NT2/D1 (cell line): Measurements from ENCODE around the gene SARNP.

Source experiments
- DNase-seq: peaks from one replicate; pipeline ENCODE4 v3.0.0-alpha.2; 2011; ENCODE audit warnings: low read depth, low spot score
- H3K27me3 ChIP-seq: 2 replicates; pipeline ENCODE4 v1.6.0; 2011; ENCODE audit warnings: mild to moderate bottlenecking; ENCODE audit not compliant: insufficient read length, insufficient read depth
- H3K36me3 ChIP-seq: 2 replicates; pipeline ENCODE4 v1.6.1; 2011; ENCODE audit warnings: mild to moderate bottlenecking, low read length, mixed read lengths; ENCODE audit not compliant: insufficient read depth, insufficient read length
- H3K4me1 ChIP-seq: 2 replicates; pipeline ENCODE4 v1.5.1; 2011; ENCODE audit not compliant: insufficient read depth, insufficient read length
- H3K4me3 ChIP-seq: 2 replicates; pipeline ENCODE4 v1.5.1; 2011; ENCODE audit warnings: low read depth; ENCODE audit not compliant: insufficient read length
- H3K9ac ChIP-seq: 2 replicates; pipeline ENCODE4 v1.6.0; 2011; ENCODE audit warnings: low read depth; ENCODE audit not compliant: insufficient read length
- H3K9me3 ChIP-seq: 2 replicates; pipeline ENCODE4 v1.5.1; 2011; ENCODE audit warnings: mild to moderate bottlenecking, low read length; ENCODE audit not compliant: insufficient read depth
- SUZ12 ChIP-seq: IDR thresholded peaks from 2 replicates; pipeline ENCODE4 v1.6.1; 2011; ENCODE audit not compliant: insufficient read length, insufficient read depth; ENCODE audit errors: extremely low read depth
- YY1 ChIP-seq: IDR thresholded peaks from 2 replicates; pipeline ENCODE4 v1.6.1; 2011; ENCODE audit not compliant: insufficient read length, insufficient read depth
- ZNF274 ChIP-seq: IDR thresholded peaks from 2 replicates; pipeline ENCODE4 v1.6.1; 2011; ENCODE audit warnings: mild to moderate bottlenecking, low read depth, low read length

The SARNP gene

DNA sequence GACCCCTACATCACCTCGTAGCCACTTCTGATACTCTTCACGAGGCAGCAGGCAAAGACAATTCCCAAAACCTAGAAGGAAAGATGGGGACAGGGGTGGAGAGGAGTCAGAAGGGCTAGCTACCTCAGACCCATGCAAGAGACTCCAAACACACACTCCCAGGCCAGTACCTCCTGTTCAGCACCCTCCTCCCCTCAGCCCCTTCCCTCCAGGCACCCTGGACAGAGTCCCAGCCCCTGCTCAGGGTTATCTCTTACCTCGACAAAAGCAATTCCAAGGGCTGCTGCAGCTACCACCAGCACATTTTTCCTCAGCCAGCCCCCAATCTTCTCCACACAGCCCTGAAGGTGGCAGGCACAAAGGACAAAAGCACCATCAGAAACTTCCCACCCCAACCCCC, 92.0 kb downstream of the SARNP start:
- no peak overlapping the region for H3K4me3 ChIP-seq

DNA sequence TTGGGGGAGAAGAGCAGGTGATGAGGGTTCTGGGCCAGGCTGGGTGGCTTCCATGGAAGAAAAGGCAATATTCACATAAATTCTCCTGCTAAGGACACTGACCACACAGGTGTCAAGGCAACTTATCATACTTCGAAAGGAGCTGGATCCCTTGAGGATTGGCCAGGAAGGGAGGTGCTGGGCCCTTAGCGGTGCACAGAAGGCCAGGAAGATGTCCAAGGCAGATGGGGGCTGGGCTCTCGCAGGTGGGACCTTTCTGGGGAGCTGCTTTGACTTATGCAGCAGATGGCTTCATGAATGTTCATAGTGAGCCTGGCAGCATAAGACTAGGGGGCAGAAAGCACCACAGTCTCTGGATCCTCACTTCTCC, 92.6 kb downstream of the SARNP start:
- no peaks in the 10 kb centered on the region for H3K27me3 ChIP-seq
- H3K9ac ChIP-seq, result no peak overlapping the region
- H3K4me3 ChIP-seq, result no peak overlapping the region
- DNase-seq, result no peak
- no peaks in the 10 kb centered on the region for H3K9me3 ChIP-seq
- TF ChIP-seq SUZ12 (no peak), ZNF274 (no peak), YY1 (no peak)
- peaks cover 10% of the 10 kb centered on the region for H3K4me1 ChIP-seq
- peaks cover 58% of the 10 kb centered on the region for H3K36me3 ChIP-seq

More for the DNA sequence above, 92.0 kb downstream of the SARNP start:
- Histone ChIP-seq H3K27me3 (no peaks in the 10 kb centered on the region), H3K9ac (no peak overlapping the region), H3K4me1 (peaks cover 10% of the 10 kb centered on the region), H3K9me3 (no peaks in the 10 kb centered on the region), H3K36me3 (peaks cover 52% of the 10 kb centered on the region)
- no peak for DNase-seq
- TF ChIP-seq YY1, result no peak
- no peak for TF ChIP-seq ZNF274
- TF ChIP-seq SUZ12, result no peak

DNA sequence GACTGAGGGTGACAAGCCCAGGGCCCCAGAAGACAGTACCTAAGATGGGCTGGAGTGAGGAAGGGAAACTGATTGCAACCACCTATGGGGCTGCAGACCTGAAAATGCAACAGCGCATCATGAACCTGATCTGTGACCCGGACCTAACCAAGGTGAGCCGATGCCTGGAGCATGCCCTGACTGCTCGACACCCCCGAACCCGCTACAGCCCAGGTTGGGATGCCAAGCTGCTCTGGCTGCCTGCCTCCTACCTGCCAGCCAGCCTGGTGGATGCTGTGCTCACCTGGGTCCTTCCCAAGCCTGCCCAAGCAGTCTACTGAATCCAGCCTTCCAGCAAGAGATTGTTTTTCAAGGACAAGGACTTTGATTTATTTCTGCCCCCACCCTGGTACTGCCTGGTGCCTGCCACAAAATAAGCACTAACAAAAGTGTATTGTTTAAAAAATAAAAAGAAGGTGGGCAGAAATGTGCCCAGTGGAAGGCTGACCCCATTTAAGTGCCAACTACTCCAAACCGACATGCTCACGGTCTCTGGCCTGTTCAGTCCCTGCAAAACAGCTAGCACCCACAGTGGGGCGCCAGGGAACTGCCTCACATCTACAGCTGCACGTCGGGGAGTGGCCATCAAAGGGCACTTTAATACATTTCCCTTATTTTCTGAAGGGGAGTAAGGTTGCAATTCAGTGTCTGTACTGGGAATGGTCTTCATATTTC, 93.1 kb downstream of the SARNP start:
- Histone ChIP-seq H3K4me1 (peaks cover 10% of the 10 kb centered on the region), H3K9ac (peak overlapping the region; percentile 1), H3K27me3 (no peaks in the 10 kb centered on the region), H3K4me3 (no peak overlapping the region), H3K36me3 (peaks cover 64% of the 10 kb centered on the region), H3K9me3 (no peaks in the 10 kb centered on the region)
- no peak for TF ChIP-seq SUZ12
- TF ChIP-seq YY1, result no peak
- no peak for TF ChIP-seq ZNF274
- DNase-seq, result no peak

- TF ChIP-seq ZNF274 (no peak), SUZ12 (no peak), YY1 (no peak)
- Histone ChIP-seq H3K4me3 (no peak overlapping the region), H3K27me3 (no peaks in the 10 kb centered on the region), H3K36me3 (peaks cover 67% of the 10 kb centered on the region), H3K9ac (peak overlapping the region; percentile 1), H3K9me3 (no peaks in the 10 kb centered on the region), H3K4me1 (peaks cover 14% of the 10 kb centered on the region)
- no peak for DNase-seq
These were observed 93.9 kb downstream of the SARNP start for GRCh38 chr12:55723516-55724225.

DNA sequence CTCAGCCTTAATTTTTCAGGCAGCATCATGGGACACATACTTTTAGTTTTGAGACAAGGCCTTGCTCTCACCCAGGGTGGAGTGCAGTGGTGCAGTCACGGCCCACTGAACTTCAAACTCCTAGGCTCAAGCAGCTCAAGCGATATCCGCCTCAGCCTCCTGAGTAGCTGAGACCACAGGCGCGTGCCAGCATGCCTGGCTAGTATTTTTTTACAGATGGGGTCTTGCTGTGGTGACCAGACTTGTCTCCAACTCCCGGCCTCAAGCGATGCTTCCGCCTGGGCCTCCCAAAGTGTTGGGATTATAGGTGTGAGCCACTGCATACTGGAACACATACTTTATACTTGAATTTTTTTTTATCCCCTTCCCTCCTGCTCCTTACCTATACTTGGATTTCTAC, 94.6 kb downstream of the SARNP start:
- no peak overlapping the region for H3K9ac ChIP-seq
- H3K9me3 ChIP-seq, result no peaks in the 10 kb centered on the region
- peaks cover 14% of the 10 kb centered on the region for H3K4me1 ChIP-seq
- H3K4me3 ChIP-seq, result no peak overlapping the region
- peaks cover 66% of the 10 kb centered on the region for H3K36me3 ChIP-seq
- no peak for DNase-seq
- no peaks in the 10 kb centered on the region for H3K27me3 ChIP-seq
- TF ChIP-seq YY1 (no peak), ZNF274 (no peak), SUZ12 (no peak)

- TF ChIP-seq ZNF274 (no peak), YY1 (no peak), SUZ12 (no peak)
- no peak for DNase-seq
- Histone ChIP-seq H3K9ac (no peak overlapping the region), H3K9me3 (no peaks in the 10 kb centered on the region), H3K27me3 (no peaks in the 10 kb centered on the region), H3K4me3 (no peak overlapping the region), H3K4me1 (peaks cover 19% of the 10 kb centered on the region), H3K36me3 (peaks cover 54% of the 10 kb centered on the region)
These were observed 95.8 kb downstream of the SARNP start for GRCh38 chr12:55721601-55722213.

GRCh38 chr12:55720894-55721444, 96.6 kb downstream of the SARNP start:
- Histone ChIP-seq H3K27me3 (no peaks in the 10 kb centered on the region), H3K9ac (no peak overlapping the region), H3K4me3 (no peak overlapping the region), H3K4me1 (peaks cover 18% of the 10 kb centered on the region), H3K36me3 (peaks cover 49% of the 10 kb centered on the region), H3K9me3 (no peaks in the 10 kb centered on the region)
- no peak for DNase-seq
- TF ChIP-seq SUZ12, result no peak
- TF ChIP-seq YY1, result no peak
- TF ChIP-seq ZNF274, result no peak
